SK-N-SH (cell line): ENCODE measurements around the gene SNX6. TPM values are rescaled to one million over a fixed set of nuclear protein-coding genes. Genes with fewer than 3 reads are reported as not detected.

Experiments
- CTCF ChIA-PET: fragments of 300-600, 350-600 bp; formaldehyde crosslinking; extraction: SDS; loops from one replicate; lab custom pipeline; 2021; lab: Yijun Ruan, JAX
- POLR2A ChIA-PET: fragments of 350-600 bp; sonication (Branson Sonifier 250); formaldehyde crosslinking; extraction: SDS; loops from one replicate; lab custom pipeline; 2020; ENCODE audit warnings: antibody characterized with exemption, inconsistent platforms; lab: Yijun Ruan, JAX
- DNase-seq: peaks from one replicate; pipeline ENCODE4 v3.0.0; 2012
- H2AFZ ChIP-seq: fragments of 200-600 bp; sonication (generic); 2 replicates; pipeline ENCODE4 v1.8.1; 2016; ENCODE audit warnings: antibody characterized with exemption, mild to moderate bottlenecking, low read depth
- H3F3A ChIP-seq: fragments of 200-600 bp; sonication (generic); replicated peaks from 2 replicates; pipeline ENCODE3; 2016; ENCODE audit warnings: antibody characterized with exemption, mild to moderate bottlenecking; ENCODE audit not compliant: insufficient read depth
- H3K27ac ChIP-seq, 2 experiments: fragments of 200-500 bp in 1 of 2; fragments of 200-600 bp in 1 of 2; sonication (Bioruptor generic) in 1 of 2; sonication (generic), shearing (Covaris generic) in 1 of 2; 2 replicates each; pipeline versions ENCODE4 v1.5.1 to v1.6.1; 2014 to 2016; ENCODE audit warnings: low read depth in 2 of 2, inconsistent platforms in 1 of 2, low read length in 1 of 2, mild to moderate bottlenecking in 1 of 2, mixed read lengths in 1 of 2
- H3K27me3 ChIP-seq: fragments of 200-600 bp; sonication (generic), shearing (Covaris generic); 2 replicates; pipeline ENCODE4 v1.6.1; 2016; ENCODE audit warnings: mixed run types; ENCODE audit not compliant: insufficient read depth
- H3K36me3 ChIP-seq, 2 experiments: fragments of 200-500 bp in 1 of 2; fragments of 200-600 bp in 1 of 2; sonication (Bioruptor generic) in 1 of 2; sonication (generic) in 1 of 2; replicated peaks in 1 of 2; 2 replicates each; pipeline versions ENCODE3 to v1.5.1; 2014 to 2016; ENCODE audit warnings: low read length in 1 of 2, mild to moderate bottlenecking in 1 of 2; ENCODE audit not compliant: insufficient read depth in 2 of 2, control insufficient read depth in 1 of 2
- H3K4me1 ChIP-seq, 2 experiments: fragments of 200-500 bp in 1 of 2; fragments of 200-600 bp in 1 of 2; sonication (Bioruptor generic) in 1 of 2; sonication (generic), shearing (Covaris generic) in 1 of 2; 2 replicates each; pipeline versions ENCODE4 v1.5.1 to v1.6.1; 2014 to 2016; ENCODE audit warnings: low read depth in 1 of 2, low read length in 1 of 2, mixed run types in 1 of 2; ENCODE audit not compliant: insufficient read depth in 2 of 2, control insufficient read depth in 1 of 2
- H3K4me2 ChIP-seq: fragments of 200-600 bp; sonication (generic), shearing (Covaris generic); 2 replicates; pipeline ENCODE4 v1.6.1; 2017; ENCODE audit warnings: mixed run types
- H3K4me3 ChIP-seq, 2 experiments: fragments of 200-500 bp in 1 of 2; fragments of 200-600 bp in 1 of 2; sonication (Bioruptor generic) in 1 of 2; sonication (generic), shearing (Covaris generic) in 1 of 2; 2 replicates each; pipeline versions ENCODE4 v1.5.1 to v1.8.1; 2014 to 2016; ENCODE audit warnings: low read depth in 2 of 2, inconsistent platforms in 1 of 2, low read length in 1 of 2, mild to moderate bottlenecking in 1 of 2, mixed read lengths in 1 of 2, moderate library complexity in 1 of 2
- H3K79me2 ChIP-seq: fragments of 200-600 bp; sonication (generic); 2 replicates; pipeline ENCODE4 v1.8.1; 2017; ENCODE audit warnings: mild to moderate bottlenecking; ENCODE audit not compliant: insufficient read depth
- H3K9ac ChIP-seq: fragments of 200-600 bp; sonication (generic); 2 replicates; pipeline ENCODE4 v1.6.1; 2017; ENCODE audit warnings: mixed run types
- H3K9me2 ChIP-seq: fragments of 200-600 bp; sonication (generic); 2 replicates; pipeline ENCODE4 v1.6.1; 2017; ENCODE audit warnings: mixed run types
- H3K9me3 ChIP-seq: fragments of 200-600 bp; sonication (generic); 2 replicates; pipeline ENCODE4 v1.6.1; 2017; ENCODE audit warnings: mixed run types, mild to moderate bottlenecking, moderate library complexity
- H4K20me1 ChIP-seq: fragments of 200-600 bp; sonication (generic); 2 replicates; pipeline ENCODE4 v1.6.1; 2017; ENCODE audit warnings: mild to moderate bottlenecking, mixed run types; ENCODE audit not compliant: insufficient read depth
- CHD2 ChIP-seq: fragments of 150-350 bp; IDR thresholded peaks from 2 replicates; pipeline ENCODE4 v1.6.1; 2018; ENCODE audit warnings: low read length; ENCODE audit not compliant: partially characterized antibody
- CTCF ChIP-seq: fragments of 200-600 bp; sonication (generic); IDR thresholded peaks from 2 replicates; pipeline ENCODE4 v1.6.1; 2017; ENCODE audit warnings: antibody characterized with exemption, mild to moderate bottlenecking, moderate library complexity
- EZH2phosphoT487 ChIP-seq: fragments of 200-600 bp; sonication (generic); IDR thresholded peaks from 2 replicates; pipeline ENCODE4 v1.6.1; 2017; ENCODE audit warnings: low read depth, mixed run types, mild to moderate bottlenecking, antibody characterized with exemption, moderate library complexity, borderline replicate concordance
- FOXJ3 ChIP-seq: sonication (generic); formaldehyde crosslinking; IDR thresholded peaks from 2 replicates; pipeline ENCODE4 v1.5.1; 2020; ENCODE audit warnings: mild to moderate bottlenecking, missing genetic modification reagents
- FOXM1 ChIP-seq: IDR thresholded peaks from 2 replicates; pipeline ENCODE4 v1.4.0; 2012; ENCODE audit warnings: low read depth, mild to moderate bottlenecking
- GABPA ChIP-seq: IDR thresholded peaks from 2 replicates; pipeline ENCODE4 v1.4.0; 2012; ENCODE audit warnings: low read depth, mild to moderate bottlenecking
- JUND ChIP-seq: IDR thresholded peaks from 2 replicates; pipeline ENCODE4 v1.4.0; 2012
- POLR2AphosphoS5 ChIP-seq: IDR thresholded peaks from 2 replicates; pipeline ENCODE4 v1.6.1; 2012; ENCODE audit warnings: low read depth, low read length
- RAD21 ChIP-seq: IDR thresholded peaks from 2 replicates; pipeline ENCODE4 v1.6.1; 2012; ENCODE audit warnings: mild to moderate bottlenecking, low read length
- RXRA ChIP-seq: IDR thresholded peaks from 2 replicates; pipeline ENCODE4 v1.4.0; 2012; ENCODE audit warnings: low read depth, mild to moderate bottlenecking, borderline replicate concordance
- SMC3 ChIP-seq: IDR thresholded peaks from 2 replicates; pipeline ENCODE4 v1.6.1; 2012; ENCODE audit warnings: low read depth, low read length, improper control_type of control experiment
- TEAD4 ChIP-seq: IDR thresholded peaks from 2 replicates; pipeline ENCODE4 v1.4.0; 2012; ENCODE audit warnings: mild to moderate bottlenecking, borderline replicate concordance; ENCODE audit not compliant: insufficient read depth
- USF1 ChIP-seq: IDR thresholded peaks from 2 replicates; pipeline ENCODE4 v1.4.0; 2012; ENCODE audit warnings: low read depth, borderline replicate concordance
- USF2 ChIP-seq: fragments of 150-350 bp; IDR thresholded peaks from 2 replicates; pipeline ENCODE4 v1.6.1; 2017; ENCODE audit warnings: antibody characterized with exemption, low read length, low read depth, borderline replicate concordance
- WGBS: methylation state at CpG from one replicate; pipeline ENCODE4 v1.1.6; 2017; ENCODE audit warnings: low lambda C conversion rate; 5-methylcytosine and 5-hydroxymethylcytosine counted together
- polyA plus RNA-seq, 3 experiments: library from polyadenylated mRNA; depleted of rRNA; stranded (reverse); fragments of >200 nt; gene quantifications; 2 replicates each; pipeline ENCODE4 v1.2.3, GENCODE V29; 2012
- TF ChIP-seq, protein P1 (sequence below): IDR thresholded peaks from 2 replicates; pipeline ENCODE4; 2012
- TF ChIP-seq, protein P2 (sequence below): IDR thresholded peaks from 2 replicates; pipeline ENCODE4 v1.6.1; 2012; ENCODE audit warnings: mild to moderate bottlenecking, low read depth, low read length, moderate library complexity
- TF ChIP-seq, protein P3 (sequence below): IDR thresholded peaks from 2 replicates; pipeline ENCODE4 v1.4.0; 2012; ENCODE audit warnings: low read depth
- TF ChIP-seq, protein P4 (sequence below): IDR thresholded peaks from 2 replicates; pipeline ENCODE4 v1.4.0; 2012; ENCODE audit warnings: low read depth, borderline replicate concordance
- TF ChIP-seq, protein P5 (sequence below): fragments of 150-350 bp; IDR thresholded peaks from 2 replicates; pipeline ENCODE4 v1.6.1; 2016; ENCODE audit warnings: mild to moderate bottlenecking, low read depth, low read length

Gene SNX6
- polyA plus RNA-seq, 1 of the 3 experiments (the other 2 are of a cell fraction): 33.1 TPM

- CTCF ChIA-PET: no interaction called here
- Histone ChIP-seq H3K27me3 (no peaks in the 10 kb centered on the region), H3K9ac (no peak overlapping the region), H3K9me2 (no peaks in the 10 kb centered on the region), H3K4me3 (no peak overlapping the region), H3K4me1 (no peaks in the 10 kb centered on the region), H4K20me1 (no peaks in the 10 kb centered on the region), H3K27ac (peak overlapping the region in 1 of 2 experiments; percentile 68; a peak in 1 of 4 replicates), H3K36me3 (no peaks in the 10 kb centered on the region), H2AFZ (no peak overlapping the region), H3K9me3 (no peaks in the 10 kb centered on the region), H3K79me2 (no peaks in the 10 kb centered on the region), H3K4me2 (0 out of 2 replicates have a peak overlapping the region, but pooled peaks have one; percentile 33), H3F3A (peaks cover 18% of the 10 kb centered on the region)
- 94% methylated on average over 14 of the region's 14 CpGs for WGBS
- POLR2A ChIA-PET: no interaction called here
- no peak for TF ChIP-seq EZH2phosphoT487
- TF ChIP-seq FOXM1: no peak
- TF ChIP-seq SMC3: no peak
- TF ChIP-seq TEAD4: no peak
- TF ChIP-seq CHD2: no peak
- TF ChIP-seq POLR2AphosphoS5: no peak
- no peak for TF ChIP-seq JUND
- TF ChIP-seq, protein P1, sequence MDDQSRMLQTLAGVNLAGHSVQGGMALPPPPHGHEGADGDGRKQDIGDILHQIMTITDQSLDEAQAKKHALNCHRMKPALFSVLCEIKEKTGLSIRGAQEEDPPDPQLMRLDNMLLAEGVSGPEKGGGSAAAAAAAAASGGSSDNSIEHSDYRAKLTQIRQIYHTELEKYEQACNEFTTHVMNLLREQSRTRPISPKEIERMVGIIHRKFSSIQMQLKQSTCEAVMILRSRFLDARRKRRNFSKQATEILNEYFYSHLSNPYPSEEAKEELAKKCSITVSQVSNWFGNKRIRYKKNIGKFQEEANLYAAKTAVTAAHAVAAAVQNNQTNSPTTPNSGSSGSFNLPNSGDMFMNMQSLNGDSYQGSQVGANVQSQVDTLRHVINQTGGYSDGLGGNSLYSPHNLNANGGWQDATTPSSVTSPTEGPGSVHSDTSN: no peak
- TF ChIP-seq RXRA: no peak
- no peak for TF ChIP-seq CTCF
- TF ChIP-seq, protein P2, sequence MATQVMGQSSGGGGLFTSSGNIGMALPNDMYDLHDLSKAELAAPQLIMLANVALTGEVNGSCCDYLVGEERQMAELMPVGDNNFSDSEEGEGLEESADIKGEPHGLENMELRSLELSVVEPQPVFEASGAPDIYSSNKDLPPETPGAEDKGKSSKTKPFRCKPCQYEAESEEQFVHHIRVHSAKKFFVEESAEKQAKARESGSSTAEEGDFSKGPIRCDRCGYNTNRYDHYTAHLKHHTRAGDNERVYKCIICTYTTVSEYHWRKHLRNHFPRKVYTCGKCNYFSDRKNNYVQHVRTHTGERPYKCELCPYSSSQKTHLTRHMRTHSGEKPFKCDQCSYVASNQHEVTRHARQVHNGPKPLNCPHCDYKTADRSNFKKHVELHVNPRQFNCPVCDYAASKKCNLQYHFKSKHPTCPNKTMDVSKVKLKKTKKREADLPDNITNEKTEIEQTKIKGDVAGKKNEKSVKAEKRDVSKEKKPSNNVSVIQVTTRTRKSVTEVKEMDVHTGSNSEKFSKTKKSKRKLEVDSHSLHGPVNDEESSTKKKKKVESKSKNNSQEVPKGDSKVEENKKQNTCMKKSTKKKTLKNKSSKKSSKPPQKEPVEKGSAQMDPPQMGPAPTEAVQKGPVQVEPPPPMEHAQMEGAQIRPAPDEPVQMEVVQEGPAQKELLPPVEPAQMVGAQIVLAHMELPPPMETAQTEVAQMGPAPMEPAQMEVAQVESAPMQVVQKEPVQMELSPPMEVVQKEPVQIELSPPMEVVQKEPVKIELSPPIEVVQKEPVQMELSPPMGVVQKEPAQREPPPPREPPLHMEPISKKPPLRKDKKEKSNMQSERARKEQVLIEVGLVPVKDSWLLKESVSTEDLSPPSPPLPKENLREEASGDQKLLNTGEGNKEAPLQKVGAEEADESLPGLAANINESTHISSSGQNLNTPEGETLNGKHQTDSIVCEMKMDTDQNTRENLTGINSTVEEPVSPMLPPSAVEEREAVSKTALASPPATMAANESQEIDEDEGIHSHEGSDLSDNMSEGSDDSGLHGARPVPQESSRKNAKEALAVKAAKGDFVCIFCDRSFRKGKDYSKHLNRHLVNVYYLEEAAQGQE: no peak
- TF ChIP-seq, protein P3, sequence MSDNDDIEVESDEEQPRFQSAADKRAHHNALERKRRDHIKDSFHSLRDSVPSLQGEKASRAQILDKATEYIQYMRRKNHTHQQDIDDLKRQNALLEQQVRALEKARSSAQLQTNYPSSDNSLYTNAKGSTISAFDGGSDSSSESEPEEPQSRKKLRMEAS: no peak
- TF ChIP-seq GABPA: no peak
- no peak for TF ChIP-seq USF2
- no peak for TF ChIP-seq FOXJ3
- no peak for TF ChIP-seq USF1
- TF ChIP-seq, protein P4, sequence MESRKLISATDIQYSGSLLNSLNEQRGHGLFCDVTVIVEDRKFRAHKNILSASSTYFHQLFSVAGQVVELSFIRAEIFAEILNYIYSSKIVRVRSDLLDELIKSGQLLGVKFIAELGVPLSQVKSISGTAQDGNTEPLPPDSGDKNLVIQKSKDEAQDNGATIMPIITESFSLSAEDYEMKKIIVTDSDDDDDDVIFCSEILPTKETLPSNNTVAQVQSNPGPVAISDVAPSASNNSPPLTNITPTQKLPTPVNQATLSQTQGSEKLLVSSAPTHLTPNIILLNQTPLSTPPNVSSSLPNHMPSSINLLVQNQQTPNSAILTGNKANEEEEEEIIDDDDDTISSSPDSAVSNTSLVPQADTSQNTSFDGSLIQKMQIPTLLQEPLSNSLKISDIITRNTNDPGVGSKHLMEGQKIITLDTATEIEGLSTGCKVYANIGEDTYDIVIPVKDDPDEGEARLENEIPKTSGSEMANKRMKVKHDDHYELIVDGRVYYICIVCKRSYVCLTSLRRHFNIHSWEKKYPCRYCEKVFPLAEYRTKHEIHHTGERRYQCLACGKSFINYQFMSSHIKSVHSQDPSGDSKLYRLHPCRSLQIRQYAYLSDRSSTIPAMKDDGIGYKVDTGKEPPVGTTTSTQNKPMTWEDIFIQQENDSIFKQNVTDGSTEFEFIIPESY: no peak
- TF ChIP-seq, protein P5, sequence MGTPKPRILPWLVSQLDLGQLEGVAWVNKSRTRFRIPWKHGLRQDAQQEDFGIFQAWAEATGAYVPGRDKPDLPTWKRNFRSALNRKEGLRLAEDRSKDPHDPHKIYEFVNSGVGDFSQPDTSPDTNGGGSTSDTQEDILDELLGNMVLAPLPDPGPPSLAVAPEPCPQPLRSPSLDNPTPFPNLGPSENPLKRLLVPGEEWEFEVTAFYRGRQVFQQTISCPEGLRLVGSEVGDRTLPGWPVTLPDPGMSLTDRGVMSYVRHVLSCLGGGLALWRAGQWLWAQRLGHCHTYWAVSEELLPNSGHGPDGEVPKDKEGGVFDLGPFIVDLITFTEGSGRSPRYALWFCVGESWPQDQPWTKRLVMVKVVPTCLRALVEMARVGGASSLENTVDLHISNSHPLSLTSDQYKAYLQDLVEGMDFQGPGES: no peak
- TF ChIP-seq RAD21: no peak
- DNase-seq: no peak
These were observed 81.4 kb downstream of the SNX6 start for GRCh38 chr14:34548472-34548981.
